Astrocyte (in vitro differentiated cells and primary cell): Measurements from ENCODE around the gene TMC5.

Experiments
- CTCF ChIP-seq: IDR thresholded peaks from 2 replicates; pipeline ENCODE4 v1.5.1; 2011; ENCODE audit warnings: low read depth, mild to moderate bottlenecking, inconsistent platforms, low read length, moderate library complexity; ENCODE audit not compliant: insufficient read depth
- EZH2 ChIP-seq: IDR thresholded peaks from 2 replicates; pipeline ENCODE4 v1.6.1; 2012; ENCODE audit warnings: mild to moderate bottlenecking, low read length, inconsistent platforms; ENCODE audit not compliant: insufficient read depth

- no peak for TF ChIP-seq CTCF
- no peak for TF ChIP-seq EZH2
These were observed 95.8 kb downstream of the TMC5 start for GRCh38 chr16:19513377-19514053.
